GM12801 (cell line): ENCODE measurements around the gene TBK1.

Experiments used
- CTCF ChIP-seq: IDR thresholded peaks from one replicate; pipeline ENCODE4 v1.5.1; 2011; ENCODE audit warnings: control low read depth; ENCODE audit not compliant: insufficient read length; ENCODE audit errors: extremely low read depth

The TBK1 gene

GRCh38 chr12:64478661-64479060, 26.7 kb downstream of the TBK1 start:
- TF ChIP-seq CTCF = no peak

- no peak for TF ChIP-seq CTCF
Observed at GRCh38 chr12:64480148-64480547, 28.2 kb downstream of the TBK1 start.

- no peak for TF ChIP-seq CTCF
Observed at GRCh38 chr12:64486657-64487056, 34.7 kb downstream of the TBK1 start.

GRCh38 chr12:64491718-64492117, 39.8 kb downstream of the TBK1 start:
- TF ChIP-seq CTCF = no peak

- TF ChIP-seq CTCF = no peak
Observed at GRCh38 chr12:64493513-64493912, 41.6 kb downstream of the TBK1 start.

- no peak for TF ChIP-seq CTCF
Observed at GRCh38 chr12:64494998-64495729, 43.2 kb downstream of the TBK1 start.

GRCh38 chr12:64496839-64497400, 45.0 kb downstream of the TBK1 start:
- no peak for TF ChIP-seq CTCF
